Liver (tissue), 9 donors: ENCODE measurements around the gene BATF. TPM values are rescaled to one million over a fixed set of nuclear protein-coding genes. Genes with fewer than 3 reads are reported as not detected.

Source experiments
- DNase-seq: peaks from one replicate; pipeline ENCODE4 v3.0.0-alpha.2; 2017; ENCODE audit warnings: low spot score
- H3K27ac ChIP-seq, 2 donors: one replicate each; pipeline ENCODE4 v1.7.0; 2013; ENCODE audit warnings: inconsistent platforms in 2 of 2, low read length in 2 of 2, control low read depth in 1 of 2, low read depth in 1 of 2, mild to moderate bottlenecking in 1 of 2
- H3K27me3 ChIP-seq, 4 donors: one replicate each; pipeline versions ENCODE4 v1.6.1 to v1.7.0; 2013; ENCODE audit warnings: low read length in 3 of 4, inconsistent platforms in 1 of 4, mild to moderate bottlenecking in 1 of 4, moderate library complexity in 1 of 4; ENCODE audit not compliant: control insufficient read depth in 4 of 4, insufficient read depth in 4 of 4
- H3K36me3 ChIP-seq, 4 donors: one replicate each; pipeline versions ENCODE4 v1.6.1 to v1.7.0; 2013; ENCODE audit warnings: low read length in 3 of 4, mild to moderate bottlenecking in 3 of 4, low read depth in 1 of 4, moderate library complexity in 1 of 4; ENCODE audit not compliant: control insufficient read depth in 4 of 4, insufficient read depth in 3 of 4
- H3K4me1 ChIP-seq, 4 donors: one replicate each; pipeline versions ENCODE4 v1.6.1 to v1.7.0; 2013; ENCODE audit warnings: low read length in 3 of 4, mild to moderate bottlenecking in 3 of 4, moderate library complexity in 1 of 4; ENCODE audit not compliant: control insufficient read depth in 4 of 4, insufficient read depth in 4 of 4
- H3K4me3 ChIP-seq, 3 donors: one replicate each; pipeline versions ENCODE4 v1.6.1 to v1.7.0; 2013; ENCODE audit warnings: low read length in 3 of 3, control low read depth in 1 of 3, low read depth in 1 of 3, mild to moderate bottlenecking in 1 of 3
- H3K9ac ChIP-seq, 2 donors: one replicate each; pipeline ENCODE4 v1.7.0; 2013; ENCODE audit warnings: low read length in 2 of 2, mild to moderate bottlenecking in 2 of 2, moderate library complexity in 2 of 2, control low read depth in 1 of 2, low read depth in 1 of 2
- H3K9me3 ChIP-seq, 4 donors: one replicate each; pipeline versions ENCODE4 v1.6.1 to v1.7.0; 2013; ENCODE audit warnings: low read length in 3 of 4; ENCODE audit not compliant: control insufficient read depth in 4 of 4
- CTCF ChIP-seq: fragments of 150-350 bp; IDR thresholded peaks from 2 replicates; pipeline ENCODE4 v1.5.1; 2017; ENCODE audit warnings: improper control_type of control experiment, low read depth, low read length; ENCODE audit not compliant: missing input control
- EGR1 ChIP-seq, 2 donors: IDR thresholded peaks; 2 replicates each; pipeline ENCODE4 v1.6.1; 2016 to 2018; ENCODE audit warnings: antibody characterized with exemption in 2 of 2, low read depth in 2 of 2
- FOXA1 ChIP-seq: IDR thresholded peaks from 2 replicates; pipeline ENCODE4 v1.6.1; 2016; ENCODE audit warnings: antibody characterized with exemption
- FOXA2 ChIP-seq: IDR thresholded peaks from 2 replicates; pipeline ENCODE4 v1.6.1; 2016; ENCODE audit warnings: antibody characterized with exemption
- GABPA ChIP-seq, 2 donors: IDR thresholded peaks in 1 of 2; conservative IDR thresholded peaks in 1 of 2; 2 replicates each; pipeline ENCODE4 v1.6.1; 2016; ENCODE audit warnings: antibody characterized with exemption in 2 of 2, mild to moderate bottlenecking in 1 of 2, moderate library complexity in 1 of 2
- HNF4A ChIP-seq, 2 donors: conservative IDR thresholded peaks; 2 replicates each; pipeline ENCODE4 v1.6.1; 2016; ENCODE audit warnings: antibody characterized with exemption in 2 of 2, mild to moderate bottlenecking in 2 of 2
- HNF4G ChIP-seq: IDR thresholded peaks from 2 replicates; pipeline ENCODE4 v1.6.1; 2016; ENCODE audit warnings: antibody characterized with exemption
- JUND ChIP-seq, 2 donors: IDR thresholded peaks; 2 replicates each; pipeline ENCODE4 v1.6.1; 2016; ENCODE audit warnings: antibody characterized with exemption in 2 of 2
- NR2F2 ChIP-seq: IDR thresholded peaks from 2 replicates; pipeline ENCODE4 v1.6.1; 2016; ENCODE audit warnings: antibody characterized with exemption
- RAD21 ChIP-seq, 2 donors: IDR thresholded peaks; 2 replicates each; pipeline ENCODE4 v1.6.1; 2016; ENCODE audit warnings: antibody characterized with exemption in 2 of 2, mild to moderate bottlenecking in 2 of 2
- REST ChIP-seq: IDR thresholded peaks from 2 replicates; pipeline ENCODE4 v1.6.1; 2016; ENCODE audit warnings: antibody characterized with exemption, mild to moderate bottlenecking
- RXRA ChIP-seq, 2 donors: IDR thresholded peaks; 2 replicates each; pipeline ENCODE4 v1.6.1; 2017 to 2018; ENCODE audit warnings: antibody characterized with exemption in 2 of 2, mild to moderate bottlenecking in 1 of 2
- SP1 ChIP-seq: IDR thresholded peaks from 2 replicates; pipeline ENCODE4 v1.6.1; 2018; ENCODE audit warnings: antibody characterized with exemption, mild to moderate bottlenecking
- TAF1 ChIP-seq: conservative IDR thresholded peaks from 2 replicates; pipeline ENCODE4 v1.6.1; 2016; ENCODE audit warnings: antibody characterized with exemption, mild to moderate bottlenecking
- YY1 ChIP-seq: IDR thresholded peaks from 2 replicates; pipeline ENCODE4 v1.6.1; 2016; ENCODE audit warnings: antibody characterized with exemption, mild to moderate bottlenecking
- ZBTB33 ChIP-seq: IDR thresholded peaks from 2 replicates; pipeline ENCODE4 v1.6.1; 2016; ENCODE audit warnings: antibody characterized with exemption
- WGBS: extraction: QIAGEN DNeasy Blood & Tissue Kit; methylation state at CpG from one replicate; pipeline ENCODE4 v1.1.7; 2013; 5-methylcytosine and 5-hydroxymethylcytosine counted together
- polyA plus RNA-seq, 2 donors: library from polyadenylated mRNA; stranded (reverse) in 1 of 2; unstranded in 1 of 2; fragments of 200-250 nt in 1 of 2; fragments of >200 nt in 1 of 2; fragmentation: Nextera tagmentation in 1 of 2; extraction: Ambion mirVana in 1 of 2; gene quantifications; one replicate each; pipeline versions ENCODE4 v1.2.1 to v1.2.3, GENCODE V29; 2013 to 2015
- total RNA-seq, 2 donors: library from RNA; depleted of rRNA; stranded (reverse); fragments of >200 nt; gene quantifications; one replicate each; pipeline ENCODE4 v1.2.3, GENCODE V29; 2014
- TF ChIP-seq, protein P1 (sequence below): IDR thresholded peaks from 2 replicates; pipeline ENCODE4 v1.6.1; 2016; ENCODE audit warnings: antibody characterized with exemption
- TF ChIP-seq, protein P2 (sequence below): IDR thresholded peaks from 2 replicates; pipeline ENCODE4 v1.6.1; 2016; ENCODE audit warnings: antibody characterized with exemption
- donor health status: healthy.
- donor health status: healthy.
- donor health status: healthy.
- donor health status: healthy.
- donor health status: healthy.

The BATF gene
- total and polyA plus RNA-seq, 4 donors: 0.77 to 2.1 (median 1.0) TPM

- H3K4me3 ChIP-seq: no peak overlapping the region
- peaks cover 0 to 13% (median 1%) of the 10 kb centered on the region in 4 donors for H3K4me1 ChIP-seq
- H3K27ac ChIP-seq: no peak overlapping the region
These were observed 16.9 kb downstream of the BATF start for GRCh38 chr14:75539162-75539560.

More at GRCh38 chr14:75539162-75539560, 16.9 kb downstream of the BATF start:
- H3K9me3 ChIP-seq: no peaks in the 10 kb centered on the region
- H3K9ac ChIP-seq: no peak overlapping the region
- TF ChIP-seq, protein P1, sequence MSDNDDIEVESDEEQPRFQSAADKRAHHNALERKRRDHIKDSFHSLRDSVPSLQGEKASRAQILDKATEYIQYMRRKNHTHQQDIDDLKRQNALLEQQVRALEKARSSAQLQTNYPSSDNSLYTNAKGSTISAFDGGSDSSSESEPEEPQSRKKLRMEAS: no peak
- TF ChIP-seq ZBTB33 (no peak), GABPA (IDR thresholded peaks at IDR 0.05 in 1 of 2, conservative IDR thresholded peaks at IDR 0.05 in 1 of 2) (no peak), NR2F2 (no peak), REST (no peak), CTCF (no peak), FOXA2 (no peak), HNF4G (no peak), HNF4A (conservative IDR thresholded peaks at IDR 0.05) (no peak), TAF1 (no peak), SP1 (no peak), YY1 (no peak), JUND (IDR thresholded peaks at IDR 0.05) (no peak), FOXA1 (no peak), RAD21 (IDR thresholded peaks at IDR 0.05) (no peak), RXRA (IDR thresholded peaks at IDR 0.05) (no peak), EGR1 (IDR thresholded peaks at IDR 0.05; ENCODE audit: low read depth in 2 of 2) (no peak)
- TF ChIP-seq, protein P2, sequence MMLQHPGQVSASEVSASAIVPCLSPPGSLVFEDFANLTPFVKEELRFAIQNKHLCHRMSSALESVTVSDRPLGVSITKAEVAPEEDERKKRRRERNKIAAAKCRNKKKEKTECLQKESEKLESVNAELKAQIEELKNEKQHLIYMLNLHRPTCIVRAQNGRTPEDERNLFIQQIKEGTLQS: no peak
- WGBS: 95% methylated on average over 5 of the region's 5 CpGs
- no peak for DNase-seq
- H3K27me3 ChIP-seq: no peaks in the 10 kb centered on the region
- no peaks in the 10 kb centered on the region for H3K36me3 ChIP-seq
